ENCODE results near the gene HOXC9.
"Not testable (repeated sequence)": the region's sequence is repeated elsewhere in the genome, so short reads cannot be mapped to it uniquely, and the experiment has no call there.

HOXC9 gene

GRCh38 chr12:54040648-54041047, 40.7 kb downstream of the HOXC9 start:
- DNase-seq = no peak

DNA sequence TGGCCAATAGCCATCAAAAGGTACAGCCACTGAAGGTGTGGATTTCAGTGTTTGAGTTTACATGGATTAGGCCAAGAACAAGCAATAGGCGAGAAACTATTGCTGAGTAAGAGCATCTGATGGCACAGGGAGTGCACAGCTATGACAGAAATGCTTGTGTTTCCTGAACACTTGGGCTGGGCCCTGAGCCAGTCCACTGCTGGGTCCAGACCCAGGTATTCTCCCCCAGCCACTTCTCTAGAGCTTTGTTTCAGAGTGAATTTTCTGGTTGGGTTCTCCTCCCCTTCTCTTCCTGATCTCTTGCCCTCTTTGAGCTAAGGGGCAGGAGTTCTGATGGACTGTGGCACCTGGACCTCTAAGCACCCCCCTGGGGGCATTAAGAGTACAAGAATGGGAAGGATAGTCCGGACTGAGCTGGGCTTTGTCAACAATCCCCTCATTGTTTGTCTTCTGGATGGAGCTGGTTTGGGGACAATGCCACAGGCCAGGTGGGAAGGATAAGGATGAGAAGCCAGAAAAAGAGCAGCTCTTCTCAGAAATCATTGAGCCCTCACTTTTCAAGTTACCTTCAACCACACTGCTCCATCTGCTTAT, 41.2 kb downstream of the HOXC9 start:
- no peak for DNase-seq

DNA sequence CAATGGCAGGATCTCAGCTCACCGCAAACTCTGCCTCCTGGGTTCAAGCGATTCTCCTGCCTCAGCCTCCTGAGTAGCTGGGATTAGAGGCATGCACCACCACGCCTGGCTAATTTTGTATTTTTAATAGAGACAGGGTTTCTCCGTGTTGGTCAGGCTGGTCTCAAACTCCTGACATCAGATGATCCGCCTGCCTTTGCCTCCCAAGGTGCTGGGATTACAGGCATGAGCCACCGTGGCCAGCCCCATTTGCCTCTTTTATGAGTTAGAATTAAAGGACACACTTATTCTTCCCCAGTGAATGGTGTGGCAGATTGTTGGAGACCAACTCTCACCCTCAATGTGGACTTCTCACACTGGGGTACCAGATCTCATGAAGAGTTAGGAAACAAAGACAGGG, 42.1 kb downstream of the HOXC9 start:
- DNase-seq = not testable (repeated sequence)

GRCh38 chr12:54042970-54043853, 43.3 kb downstream of the HOXC9 start:
- DNase-seq = no peak

DNA sequence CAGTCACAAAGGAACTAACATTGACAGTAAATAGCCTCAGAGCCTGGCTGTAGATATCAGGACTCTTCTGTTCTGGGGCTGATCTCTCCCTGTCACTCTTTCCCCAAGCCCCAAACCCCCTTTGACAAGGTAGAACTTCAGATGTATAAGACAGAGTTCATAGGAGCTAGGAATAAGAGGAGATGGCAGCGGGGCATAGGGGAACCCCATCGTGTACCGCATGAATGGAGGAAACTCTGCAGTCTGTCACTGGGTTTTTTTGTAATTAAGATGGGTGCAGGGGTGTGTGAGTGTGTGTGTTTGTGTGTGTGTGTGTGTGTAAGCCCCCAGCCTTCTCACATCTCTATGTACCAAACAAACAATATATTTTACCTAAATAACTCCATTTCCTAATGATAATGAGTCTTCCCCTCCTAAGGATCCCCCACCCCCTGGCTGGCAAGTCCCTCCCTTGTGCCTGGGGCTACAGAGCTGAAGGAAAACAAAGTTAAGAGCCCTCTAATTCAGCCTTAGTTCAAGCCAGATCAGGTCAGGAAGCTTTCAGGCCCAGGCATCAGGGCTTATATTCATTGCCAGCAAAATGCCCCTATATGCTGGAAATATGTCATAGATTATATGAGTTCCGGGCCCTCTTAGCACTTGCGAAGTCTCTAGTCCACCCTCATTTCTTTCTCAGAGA, 44.6 kb downstream of the HOXC9 start:
- no peak for DNase-seq

- no peak for DNase-seq
These were observed 45.4 kb downstream of the HOXC9 start for GRCh38 chr12:54045401-54045800.

DNA sequence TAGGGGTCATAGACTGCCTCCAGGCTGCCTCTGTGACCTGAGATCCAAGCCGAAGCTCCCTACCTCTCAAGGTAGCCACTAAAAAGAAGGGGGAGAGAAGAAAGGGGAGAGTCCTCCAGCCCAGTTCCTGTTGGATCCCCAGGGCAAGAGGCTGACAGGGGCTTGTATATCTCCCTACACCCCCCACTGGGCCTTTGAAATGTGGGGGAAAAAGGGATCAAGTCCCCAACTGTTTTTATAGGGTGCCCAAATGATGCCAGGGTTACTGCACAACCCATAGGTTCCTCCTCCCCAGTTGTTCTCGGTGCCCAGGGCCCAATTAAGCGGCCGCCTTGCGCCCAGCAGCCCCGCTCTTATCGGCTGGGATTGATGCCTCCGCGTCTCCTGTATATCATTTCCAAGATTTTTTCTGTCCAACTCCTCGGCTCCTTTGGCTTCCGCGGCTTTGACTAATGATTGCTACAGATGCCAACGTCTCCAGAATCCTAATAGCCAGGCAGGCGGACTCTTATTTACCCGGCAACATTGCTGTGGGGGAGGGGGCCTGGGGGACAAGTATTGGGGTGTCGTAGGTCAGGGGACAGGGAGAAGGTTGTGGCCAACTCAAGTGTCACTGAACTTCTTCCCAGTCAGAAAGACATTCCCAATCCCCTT, 46.0 kb downstream of the HOXC9 start:
- DNase-seq = no peak

GRCh38 chr12:54046809-54047159, 46.8 kb downstream of the HOXC9 start:
- DNase-seq = no peak

DNA sequence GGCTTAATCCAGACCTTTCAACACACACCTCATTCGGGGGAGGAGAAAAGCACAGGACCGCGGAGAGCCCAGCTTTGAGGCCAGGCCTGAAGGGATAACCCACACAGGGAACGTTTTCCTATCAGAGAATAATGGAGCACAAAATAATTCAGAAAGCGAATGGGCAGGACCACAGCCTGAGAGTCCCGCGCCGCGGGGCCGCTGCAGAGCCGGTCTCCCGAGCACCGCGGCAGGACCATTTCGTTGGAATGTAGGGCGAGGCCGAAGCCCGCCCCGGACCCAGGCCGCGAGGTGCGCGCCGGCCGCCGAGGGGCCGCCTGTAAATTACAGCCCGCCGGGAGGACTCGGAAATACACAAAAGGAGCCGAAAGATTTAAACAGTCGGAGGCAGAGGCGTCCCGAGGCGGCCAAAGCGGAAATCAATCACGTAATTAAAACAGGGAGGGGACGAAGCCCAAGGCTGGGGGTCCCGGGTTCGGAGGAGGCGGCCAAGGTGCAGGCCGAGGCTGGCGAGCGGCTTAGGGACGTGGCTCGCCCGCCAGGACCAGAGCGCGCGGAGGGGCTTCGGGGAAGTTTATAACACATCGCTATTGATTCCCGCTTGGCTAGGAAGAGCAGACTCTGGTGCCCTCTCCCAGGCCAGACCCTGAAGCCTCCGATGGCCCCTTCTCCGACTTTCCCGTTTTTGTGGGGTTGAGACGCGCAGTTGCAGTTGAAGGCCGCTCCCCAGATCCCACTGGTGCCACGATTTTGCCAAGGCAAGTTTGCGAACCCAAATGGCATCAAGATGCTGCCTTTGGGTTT, 47.4 kb downstream of the HOXC9 start:
- no peak for DNase-seq

DNA sequence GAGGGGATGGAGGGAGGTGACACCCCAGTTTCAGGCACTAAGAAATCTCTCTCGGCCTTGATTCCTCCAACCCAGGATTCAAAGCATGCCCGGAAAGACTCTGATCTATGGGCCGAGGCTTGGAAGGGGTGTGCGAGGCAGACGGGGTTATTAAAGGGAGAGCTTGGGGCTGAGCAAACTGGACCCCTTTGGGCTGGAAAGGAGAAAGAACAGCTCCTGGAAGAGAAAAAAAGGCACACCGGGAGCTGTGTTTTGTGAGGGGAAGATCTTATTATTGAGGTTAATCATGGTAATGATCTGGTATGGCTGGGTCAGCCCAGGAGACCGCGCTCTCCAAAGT, 48.0 kb downstream of the HOXC9 start:
- DNase-seq = no peak

DNA sequence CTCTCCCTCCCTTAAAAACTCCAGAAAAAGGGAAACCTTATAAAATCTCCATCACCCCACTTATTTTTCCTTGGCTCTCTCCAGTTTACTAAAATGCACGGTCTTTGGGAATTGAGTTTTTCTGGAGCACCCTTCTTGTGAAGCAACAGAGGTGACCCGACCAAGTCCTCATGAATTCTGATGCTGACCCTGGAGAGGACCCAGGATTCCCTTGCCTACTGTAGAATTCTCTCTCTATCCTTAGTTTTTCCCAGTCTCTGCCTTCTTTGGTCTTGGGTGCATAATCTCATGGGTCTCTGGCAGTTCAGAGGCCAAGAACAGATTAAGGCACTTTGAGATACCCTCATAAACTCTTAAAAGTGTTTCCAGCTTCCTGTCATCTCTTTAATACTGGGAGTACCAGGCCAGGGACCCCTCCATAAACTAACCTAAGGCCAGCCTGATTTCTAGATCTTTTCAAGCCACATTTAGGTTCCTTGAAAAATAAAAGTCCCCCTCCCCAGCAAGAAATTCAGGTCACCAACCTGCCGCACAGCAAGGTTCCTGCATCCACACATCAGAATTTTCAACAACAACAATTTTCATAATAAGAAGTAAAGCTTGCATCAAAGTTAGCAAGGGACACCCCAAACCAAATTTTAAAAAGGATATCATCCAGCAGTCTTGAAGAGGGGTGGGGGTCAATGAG, 48.6 kb downstream of the HOXC9 start:
- DNase-seq = no peak

GRCh38 chr12:54049108-54049507, 49.1 kb downstream of the HOXC9 start:
- DNase-seq = no peak

- no peak for DNase-seq
These were observed 50.5 kb downstream of the HOXC9 start for GRCh38 chr12:54050482-54050810.

DNA sequence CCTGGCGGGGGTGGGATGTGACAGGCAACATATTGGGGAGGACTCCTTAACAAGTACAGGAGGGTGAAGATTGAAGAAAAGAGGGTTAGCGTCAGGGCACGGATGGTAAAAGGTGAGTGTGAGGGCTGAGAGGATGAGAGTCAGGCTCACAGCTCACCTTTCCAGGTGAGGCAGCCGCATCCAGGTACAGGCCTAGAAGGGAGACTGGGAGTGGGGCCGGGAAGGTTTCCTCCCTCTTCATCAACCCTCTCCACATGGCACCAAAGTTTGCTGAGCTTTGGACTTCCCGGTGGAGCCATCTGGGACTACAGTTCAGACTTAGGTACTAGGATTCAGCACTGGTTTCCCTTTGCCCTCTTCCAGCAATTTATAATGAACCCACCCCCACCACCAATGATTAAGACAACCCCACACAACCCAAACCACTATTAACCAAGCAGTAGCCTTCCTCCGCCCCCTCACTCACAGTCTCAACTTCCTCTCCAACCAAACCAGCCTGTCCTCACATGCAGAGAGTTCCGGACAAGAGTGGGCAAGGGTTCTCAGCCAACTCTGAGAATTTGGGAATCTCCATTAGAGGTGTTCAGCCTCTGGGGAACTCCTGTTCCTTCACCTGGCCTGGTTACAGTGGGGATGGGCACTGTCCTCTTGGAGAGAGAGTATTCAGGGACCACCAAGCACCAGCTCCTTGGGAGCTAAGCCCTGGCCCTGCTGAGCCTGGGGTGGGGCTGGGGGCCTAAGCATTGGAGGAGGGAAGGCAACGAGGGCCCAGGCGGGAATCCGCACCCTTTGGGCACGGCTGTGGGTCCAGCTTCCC, 51.3 kb downstream of the HOXC9 start:
- no peak for DNase-seq

GRCh38 chr12:54051874-54052437, 52.0 kb downstream of the HOXC9 start:
- DNase-seq = no peak

GRCh38 chr12:54052438-54053002, 52.6 kb downstream of the HOXC9 start:
- DNase-seq = no peak

All from NCI-H2107 (cell line).